GM23338 (cell line): ENCODE data around the gene HNF4A. TPM values are rescaled to one million over a fixed set of nuclear protein-coding genes. Genes with fewer than 3 reads are reported as not detected.

Experiments
- ATAC-seq: fragments of 200-7000 bp; cut with Tn5 transposase; 3 replicates; pipeline ENCODE4 v1.9.1; 2020
- DNase-seq: peaks from one replicate; pipeline ENCODE4 v3.0.0-alpha.2; 2015; ENCODE audit warnings: low spot score
- H2AFZ ChIP-seq: fragments of 200-600 bp; sonication (generic); 2 replicates; pipeline ENCODE4 v1.8.0; 2016; ENCODE audit warnings: antibody characterized with exemption, mild to moderate bottlenecking, moderate library complexity
- H3F3A ChIP-seq: fragments of 200-600 bp; sonication (generic); replicated peaks from 2 replicates; pipeline ENCODE4 v1.8.0; 2017; ENCODE audit warnings: antibody characterized with exemption, mixed run types, low read depth
- H3K27ac ChIP-seq: fragments of 200-600 bp; sonication (generic); 2 replicates; pipeline ENCODE4 v1.6.1; 2016; ENCODE audit warnings: low read depth
- H3K27me3 ChIP-seq: fragments of 200-600 bp; sonication (generic); 2 replicates; pipeline ENCODE4 v1.8.0; 2016; ENCODE audit warnings: mild to moderate bottlenecking, mixed run types, moderate library complexity; ENCODE audit not compliant: insufficient read depth
- H3K36me3 ChIP-seq: fragments of 200-600 bp; sonication (generic); 2 replicates; pipeline ENCODE4 v1.8.0; 2016; ENCODE audit warnings: mild to moderate bottlenecking; ENCODE audit not compliant: insufficient read depth
- H3K4me1 ChIP-seq: fragments of 200-600 bp; sonication (generic); 2 replicates; pipeline ENCODE4 v1.8.0; 2016; ENCODE audit warnings: mild to moderate bottlenecking, moderate library complexity; ENCODE audit not compliant: insufficient read depth
- H3K4me2 ChIP-seq: fragments of 200-600 bp; sonication (generic); 2 replicates; pipeline ENCODE4 v1.7.1; 2017; ENCODE audit warnings: mixed run types
- H3K4me3 ChIP-seq: fragments of 200-600 bp; sonication (generic); 2 replicates; pipeline ENCODE4 v1.6.1; 2016; ENCODE audit warnings: mixed run types
- H3K79me2 ChIP-seq: fragments of 200-600 bp; sonication (generic); replicated peaks from 2 replicates; pipeline ENCODE4 v1.8.0; 2017; ENCODE audit warnings: mild to moderate bottlenecking; ENCODE audit not compliant: insufficient read depth
- H3K9me2 ChIP-seq: fragments of 200-600 bp; sonication (generic); 2 replicates; pipeline ENCODE4 v1.8.0; 2017; ENCODE audit not compliant: insufficient read depth
- H4K20me1 ChIP-seq: fragments of 200-600 bp; sonication (generic); replicated peaks from 2 replicates; pipeline ENCODE4 v1.8.0; 2017; ENCODE audit warnings: mild to moderate bottlenecking; ENCODE audit not compliant: insufficient read depth
- H3K27ac Mint-ChIP-seq: 2 replicates; pipeline ENCODE4 v1.8.0; 2020; ENCODE audit warnings: inconsistent platforms, mild to moderate bottlenecking, moderate library complexity, mixed read lengths
- H3K27me3 Mint-ChIP-seq: 3 replicates; pipeline ENCODE4 v1.8.0; 2022; ENCODE audit warnings: low read depth, mild to moderate bottlenecking, moderate library complexity, mixed read lengths, inconsistent platforms; ENCODE audit not compliant: insufficient read depth, poor library complexity
- H3K36me3 Mint-ChIP-seq: 3 replicates; pipeline ENCODE4 v1.8.0; 2021; ENCODE audit warnings: low read depth, mild to moderate bottlenecking, inconsistent platforms, moderate library complexity, mixed read lengths
- H3K4me1 Mint-ChIP-seq: 3 replicates; pipeline ENCODE4 v1.8.0; 2020; ENCODE audit warnings: mild to moderate bottlenecking, inconsistent platforms, mixed read lengths
- H3K4me3 Mint-ChIP-seq: 3 replicates; pipeline ENCODE4 v1.8.0; 2021; ENCODE audit warnings: moderate library complexity, mild to moderate bottlenecking, inconsistent platforms, mixed read lengths
- H3K9me3 Mint-ChIP-seq: 3 replicates; pipeline ENCODE4 v1.8.0; 2020; ENCODE audit warnings: moderate library complexity, mild to moderate bottlenecking, inconsistent platforms, mixed read lengths
- CREB1 ChIP-seq: fragments of 250-450 bp; sonication (Bioruptor Pico); IDR thresholded peaks from 2 replicates; pipeline ENCODE4 v1.5.0; 2020; ENCODE audit warnings: low read depth, mild to moderate bottlenecking, moderate library complexity
- EZH2 ChIP-seq: fragments of 200-600 bp; sonication (generic); IDR thresholded peaks from one replicate; pipeline ENCODE4 v1.8.0; 2017; ENCODE audit warnings: antibody characterized with exemption, mild to moderate bottlenecking, low read depth; ENCODE audit not compliant: unreplicated experiment
- EZH2phosphoT487 ChIP-seq: fragments of 200-600 bp; sonication (generic); IDR thresholded peaks from one replicate; pipeline ENCODE4 v1.8.1; 2018; ENCODE audit warnings: antibody characterized with exemption; ENCODE audit not compliant: unreplicated experiment
- JUNB ChIP-seq: IDR thresholded peaks from one replicate; pipeline ENCODE4 v1.6.1; 2016; ENCODE audit warnings: antibody characterized with exemption; ENCODE audit not compliant: unreplicated experiment
- POLR2AphosphoS5 ChIP-seq: IDR thresholded peaks from 2 replicates; pipeline ENCODE4 v1.6.1; 2016; ENCODE audit warnings: antibody characterized with exemption, low read depth
- STAT1 ChIP-seq: IDR thresholded peaks from one replicate; pipeline ENCODE4 v1.6.1; 2016; ENCODE audit warnings: antibody characterized with exemption; ENCODE audit not compliant: unreplicated experiment
- ZNF114 ChIP-seq: fragments of 250-450 bp; sonication (Bioruptor Pico); IDR thresholded peaks from 2 replicates; pipeline ENCODE4 v1.5.0; 2020; ENCODE audit warnings: mild to moderate bottlenecking, moderate library complexity
- ZNF331 ChIP-seq: fragments of 250-450 bp; sonication (Bioruptor Pico); IDR thresholded peaks from 2 replicates; pipeline ENCODE4 v1.5.0; 2020; ENCODE audit warnings: low read depth, mild to moderate bottlenecking, moderate library complexity
- ZNF462 ChIP-seq: fragments of 250-450 bp; sonication (Bioruptor Pico); IDR thresholded peaks from 2 replicates; pipeline ENCODE4 v1.5.0; 2020; ENCODE audit warnings: mild to moderate bottlenecking, moderate library complexity
- polyA plus RNA-seq: library from polyadenylated mRNA; unstranded; fragments of >200 nt; fragmentation: Nextera tagmentation; extraction: Ambion mirVana; gene quantifications from 2 replicates; pipeline ENCODE4 v1.2.1, GENCODE V29; 2016
- total RNA-seq: library from RNA; depleted of rRNA; stranded (reverse); fragments of >200 nt; shearing (Covaris generic); gene quantifications from 2 replicates; pipeline ENCODE4 v1.2.3, GENCODE V29; 2014
- TF ChIP-seq, protein P1 (sequence below): IDR thresholded peaks from 2 replicates; pipeline ENCODE4 v1.6.1; 2016; ENCODE audit warnings: antibody characterized with exemption

Gene HNF4A
- total and polyA plus RNA-seq, 2 experiments from 2014 or later = not detected

- peaks cover 2% of the 10 kb centered on the region; the same call in 1 of the 3 replicates for H3K9me3 Mint-ChIP-seq
- no peaks in the 10 kb centered on the region for H3K79me2 ChIP-seq
- H3K9me2 ChIP-seq = no peaks in the 10 kb centered on the region
- H4K20me1 ChIP-seq = no peaks in the 10 kb centered on the region
- no peak for TF ChIP-seq STAT1
- TF ChIP-seq, protein P1, sequence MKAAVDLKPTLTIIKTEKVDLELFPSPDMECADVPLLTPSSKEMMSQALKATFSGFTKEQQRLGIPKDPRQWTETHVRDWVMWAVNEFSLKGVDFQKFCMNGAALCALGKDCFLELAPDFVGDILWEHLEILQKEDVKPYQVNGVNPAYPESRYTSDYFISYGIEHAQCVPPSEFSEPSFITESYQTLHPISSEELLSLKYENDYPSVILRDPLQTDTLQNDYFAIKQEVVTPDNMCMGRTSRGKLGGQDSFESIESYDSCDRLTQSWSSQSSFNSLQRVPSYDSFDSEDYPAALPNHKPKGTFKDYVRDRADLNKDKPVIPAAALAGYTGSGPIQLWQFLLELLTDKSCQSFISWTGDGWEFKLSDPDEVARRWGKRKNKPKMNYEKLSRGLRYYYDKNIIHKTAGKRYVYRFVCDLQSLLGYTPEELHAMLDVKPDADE = no peak
- TF ChIP-seq ZNF331 = no peak
- no peak for TF ChIP-seq JUNB
- no peak for TF ChIP-seq EZH2
- TF ChIP-seq CREB1 (CRISPR knock-in tag) = no peak
- no peak for TF ChIP-seq POLR2AphosphoS5
- no peak for TF ChIP-seq ZNF462
- TF ChIP-seq ZNF114 (CRISPR knock-in tag) = no peak
- no peak for TF ChIP-seq EZH2phosphoT487
- H3K4me2 ChIP-seq = no peak overlapping the region
- H3F3A ChIP-seq = no peaks in the 10 kb centered on the region
- H3K4me3 ChIP-seq = no peak overlapping the region
- no peak for DNase-seq
- H3K36me3 Mint-ChIP-seq = no peaks in the 10 kb centered on the region
- no peak overlapping the region for H2AFZ ChIP-seq
- H3K4me1 ChIP-seq = no peaks in the 10 kb centered on the region
- no peak for ATAC-seq
- H3K27ac Mint-ChIP-seq = no peak overlapping the region
- H3K27me3 ChIP-seq = no peaks in the 10 kb centered on the region
- no peak overlapping the region for H3K4me3 Mint-ChIP-seq
- H3K27ac ChIP-seq = no peak overlapping the region
- H3K36me3 ChIP-seq = no peaks in the 10 kb centered on the region
- H3K4me1 Mint-ChIP-seq = no peaks in the 10 kb centered on the region; the same call in 2 of the 3 replicates
- peaks cover 7% of the 10 kb centered on the region for H3K27me3 Mint-ChIP-seq
Observed at GRCh38 chr20:44404204-44405181, 49.0 kb downstream of the HNF4A start.
